LNCaP clone FGC (cell line): ENCODE results near the gene DNAH14.

Experiments
- DNase-seq: peaks from one replicate; pipeline ENCODE4 v3.0.0-alpha.2; 2011; ENCODE audit warnings: low read depth
- H3K4me3 ChIP-seq: 2 replicates; pipeline ENCODE4 v1.5.1; 2011; ENCODE audit warnings: mild to moderate bottlenecking, low read depth, low read length, control low read depth
- CTCF ChIP-seq: IDR thresholded peaks from 2 replicates; pipeline ENCODE4 v1.5.1; 2012; ENCODE audit warnings: mild to moderate bottlenecking; ENCODE audit not compliant: control insufficient read depth, insufficient read depth; ENCODE audit errors: extremely low read depth

Gene DNAH14

GRCh38 chr1:225360119-225360518 is 430.6 kb downstream of the DNAH14 start:
- no peak for TF ChIP-seq CTCF

GRCh38 chr1:225361176-225361575 is 431.7 kb downstream of the DNAH14 start:
- no peak for TF ChIP-seq CTCF
- DNase-seq = no peak
- H3K4me3 ChIP-seq = no peak overlapping the region

More at GRCh38 chr1:225360119-225360518, 430.6 kb downstream of the DNAH14 start:
- DNase-seq = no peak
- H3K4me3 ChIP-seq = no peak overlapping the region

GRCh38 chr1:225362805-225363204 is 433.3 kb downstream of the DNAH14 start:
- no peak for DNase-seq
- no peak for TF ChIP-seq CTCF
- H3K4me3 ChIP-seq = no peak overlapping the region

- no peak for DNase-seq
- no peak overlapping the region for H3K4me3 ChIP-seq
- no peak for TF ChIP-seq CTCF
Measured at GRCh38 chr1:225364439-225364838, 435.0 kb downstream of the DNAH14 start.

GRCh38 chr1:225366018-225366417 is 436.5 kb downstream of the DNAH14 start:
- no peak for DNase-seq
- no peak for TF ChIP-seq CTCF

GRCh38 chr1:225366552-225366951 is 437.1 kb downstream of the DNAH14 start:
- no peak for TF ChIP-seq CTCF
- H3K4me3 ChIP-seq = no peak overlapping the region
- no peak for DNase-seq

More at GRCh38 chr1:225366018-225366417, 436.5 kb downstream of the DNAH14 start:
- H3K4me3 ChIP-seq = no peak overlapping the region

- H3K4me3 ChIP-seq = no peak overlapping the region
- no peak for TF ChIP-seq CTCF
- DNase-seq = no peak
Measured at GRCh38 chr1:225368036-225368552, 438.6 kb downstream of the DNAH14 start.
